ENCODE measurements around the gene TEX52.
A peak's percentile ranks its signal among the peaks of the same experiment; 100 is the strongest.

The TEX52 gene

GRCh38 chr12:2857021-2857431 is at the start of gene TEX52:
TSS of gene TEX52 (minus strand) at chr12:2857039. CDS start at chr12:2857026, 13 bp downstream.
- no peaks in the 10 kb centered on the region for H3K27me3 ChIP-seq
- peak within 1 kb of the TSS in 3 of 11 experiments; percentile 5 to 24 (median 10); a peak in 1 of 22 replicates for H3K9ac ChIP-seq
- no peak for TF ChIP-seq Cebpa-rat (IDR thresholded peaks at IDR 0.05)
- H3K4me1 ChIP-seq: peaks cover 0 to 27% (median 19%) of the 10 kb centered on the region in 10 experiments; a peak in 16 of 20 replicates
- H4K20me1 ChIP-seq: peaks cover 0 to 40% (median 24%) of the 10 kb centered on the region in 11 experiments; a peak in 14 of 22 replicates
- H3K4me3 ChIP-seq: no peak within 1 kb of the TSS
- H3K4me2 ChIP-seq: peak within 1 kb of the TSS in 5 of 11 experiments; percentile 14 to 39 (median 18); a peak in 5 of 22 replicates
- no peak within 1 kb of the TSS for H3K27ac ChIP-seq
- H3K36me3 ChIP-seq: peaks cover 31 to 60% (median 54%) of the 10 kb centered on the region in 11 experiments
- H3K9me3 ChIP-seq (replicated peaks in 1 of 11): no peaks in the 10 kb centered on the region

- peak overlapping the region in 4 of 11 experiments; percentile 2 to 32 (median 16); a peak in 6 of 22 replicates for H3K4me2 ChIP-seq
- H4K20me1 ChIP-seq: peaks cover 0 to 18% (median 0%) of the 10 kb centered on the region in 11 experiments; a peak in 5 of 22 replicates
- no peaks in the 10 kb centered on the region for H3K27me3 ChIP-seq
- H3K36me3 ChIP-seq: peaks cover 0 to 12% (median 1%) of the 10 kb centered on the region in 11 experiments; a peak in 10 of 22 replicates
- no peak for TF ChIP-seq Cebpa-rat (IDR thresholded peaks at IDR 0.05)
- H3K9ac ChIP-seq: no peak overlapping the region
- no peaks in the 10 kb centered on the region for H3K9me3 ChIP-seq (replicated peaks in 1 of 11)
- peaks cover 0 to 11% (median 8%) of the 10 kb centered on the region in 10 experiments; a peak in 10 of 20 replicates for H3K4me1 ChIP-seq
- H3K27ac ChIP-seq: no peak overlapping the region
- no peak overlapping the region for H3K4me3 ChIP-seq
Measured at GRCh38 chr12:2904260-2904659, 47.4 kb upstream of the TEX52 start.

GRCh38 chr12:2902272-2902880 is 45.5 kb upstream of the TEX52 start:
- Histone ChIP-seq H3K4me3 (no peak overlapping the region), H3K4me1 (peaks cover 0 to 11% (median 8%) of the 10 kb centered on the region in 10 experiments; a peak in 10 of 20 replicates), H3K36me3 (peaks cover 0 to 5% (median 0%) of the 10 kb centered on the region in 11 experiments; a peak in 2 of 22 replicates), H3K27ac (no peak overlapping the region), H3K4me2 (no peak overlapping the region), H3K9ac (no peak overlapping the region), H3K9me3 (replicated peaks in 1 of 11) (no peaks in the 10 kb centered on the region), H3K27me3 (no peaks in the 10 kb centered on the region), H4K20me1 (peaks cover 0 to 18% (median 0%) of the 10 kb centered on the region in 11 experiments; a peak in 5 of 22 replicates)
- no peak for TF ChIP-seq Cebpa-rat (IDR thresholded peaks at IDR 0.05)

GRCh38 chr12:2900642-2901041 is 43.8 kb upstream of the TEX52 start:
- no peak for TF ChIP-seq Cebpa-rat (IDR thresholded peaks at IDR 0.05)
- peaks cover 0 to 11% (median 8%) of the 10 kb centered on the region in 10 experiments; a peak in 10 of 20 replicates for H3K4me1 ChIP-seq
- H3K4me3 ChIP-seq: no peak overlapping the region
- no peaks in the 10 kb centered on the region for H3K27me3 ChIP-seq
- no peak overlapping the region for H3K9ac ChIP-seq
- no peak overlapping the region for H3K27ac ChIP-seq
- H3K36me3 ChIP-seq: peaks cover 0 to 8% (median 0%) of the 10 kb centered on the region in 11 experiments; a peak in 3 of 22 replicates
- H3K4me2 ChIP-seq: no peak overlapping the region
- peaks cover 0 to 18% (median 0%) of the 10 kb centered on the region in 11 experiments; a peak in 4 of 22 replicates for H4K20me1 ChIP-seq
- H3K9me3 ChIP-seq (replicated peaks in 1 of 11): no peaks in the 10 kb centered on the region

- no peak for TF ChIP-seq Cebpa-rat (IDR thresholded peaks at IDR 0.05)
- no peak overlapping the region for H3K4me3 ChIP-seq
- H3K9ac ChIP-seq: no peak overlapping the region
- no peak overlapping the region for H3K4me2 ChIP-seq
- no peak overlapping the region for H3K27ac ChIP-seq
- peaks cover 0 to 8% (median 0%) of the 10 kb centered on the region in 11 experiments; a peak in 3 of 22 replicates for H3K36me3 ChIP-seq
- H3K4me1 ChIP-seq: peaks cover 0 to 9% (median 7%) of the 10 kb centered on the region in 10 experiments; a peak in 14 of 20 replicates
- H4K20me1 ChIP-seq: peaks cover 0 to 17% (median 0%) of the 10 kb centered on the region in 11 experiments; a peak in 4 of 22 replicates
- H3K9me3 ChIP-seq (replicated peaks in 1 of 11): no peaks in the 10 kb centered on the region
- no peaks in the 10 kb centered on the region for H3K27me3 ChIP-seq
Measured at GRCh38 chr12:2897418-2897817, 40.6 kb upstream of the TEX52 start.

GRCh38 chr12:2895511-2895910 is 38.7 kb upstream of the TEX52 start:
- Histone ChIP-seq H4K20me1 (peaks cover 0 to 8% (median 0%) of the 10 kb centered on the region in 11 experiments; a peak in 4 of 22 replicates), H3K4me1 (peaks cover 9 to 20% (median 18%) of the 10 kb centered on the region in 10 experiments), H3K27ac (no peak overlapping the region), H3K4me3 (no peak overlapping the region), H3K36me3 (peaks cover 0 to 8% (median 0%) of the 10 kb centered on the region in 11 experiments; a peak in 3 of 22 replicates), H3K27me3 (no peaks in the 10 kb centered on the region), H3K9me3 (replicated peaks in 1 of 11) (no peaks in the 10 kb centered on the region), H3K4me2 (no peak overlapping the region), H3K9ac (no peak overlapping the region)
- TF ChIP-seq Cebpa-rat (IDR thresholded peaks at IDR 0.05): no peak

GRCh38 chr12:2895051-2895451 is 38.2 kb upstream of the TEX52 start:
- Histone ChIP-seq H3K4me3 (no peak overlapping the region), H3K36me3 (peaks cover 0 to 8% (median 0%) of the 10 kb centered on the region in 11 experiments; a peak in 3 of 22 replicates), H3K4me2 (no peak overlapping the region), H3K9ac (no peak overlapping the region), H3K27me3 (no peaks in the 10 kb centered on the region), H3K9me3 (replicated peaks in 1 of 11) (no peaks in the 10 kb centered on the region), H3K27ac (no peak overlapping the region), H3K4me1 (peaks cover 13 to 23% (median 22%) of the 10 kb centered on the region in 10 experiments), H4K20me1 (peaks cover 0 to 7% (median 0%) of the 10 kb centered on the region in 11 experiments; a peak in 2 of 22 replicates)
- TF ChIP-seq Cebpa-rat (IDR thresholded peaks at IDR 0.05): no peak

- H3K27ac ChIP-seq: no peak overlapping the region
Measured at GRCh38 chr12:2893007-2893406, 36.2 kb upstream of the TEX52 start.

GRCh38 chr12:2892246-2892645 is 35.4 kb upstream of the TEX52 start:
- Histone ChIP-seq H3K4me2 (peak overlapping the region; percentile 79 to 94 (median 89); a peak in 20 of 22 replicates), H3K9ac (peak overlapping the region in 1 of 11 experiments; percentile 86; a peak in 2 of 22 replicates), H3K4me1 (peaks cover 17 to 27% (median 25%) of the 10 kb centered on the region in 10 experiments), H3K27ac (no peak overlapping the region), H3K9me3 (replicated peaks in 1 of 11) (no peaks in the 10 kb centered on the region), H3K4me3 (peak overlapping the region in 2 of 10 experiments; percentile 81 to 90; a peak in 3 of 20 replicates), H3K36me3 (peaks cover 15 to 30% (median 23%) of the 10 kb centered on the region in 11 experiments; a peak in 21 of 22 replicates), H3K27me3 (no peaks in the 10 kb centered on the region), H4K20me1 (peaks cover 0 to 12% (median 0%) of the 10 kb centered on the region in 11 experiments; a peak in 3 of 22 replicates)
- no peak for TF ChIP-seq Cebpa-rat (IDR thresholded peaks at IDR 0.05)

More at GRCh38 chr12:2893007-2893406, 36.2 kb upstream of the TEX52 start:
- no peak overlapping the region for H3K9ac ChIP-seq
- peaks cover 7 to 26% (median 15%) of the 10 kb centered on the region in 11 experiments; a peak in 20 of 22 replicates for H3K36me3 ChIP-seq
- H4K20me1 ChIP-seq: peaks cover 0 to 7% (median 0%) of the 10 kb centered on the region in 11 experiments; a peak in 3 of 22 replicates
- H3K4me1 ChIP-seq: peaks cover 17 to 27% (median 25%) of the 10 kb centered on the region in 10 experiments
- no peak for TF ChIP-seq Cebpa-rat (IDR thresholded peaks at IDR 0.05)
- H3K4me2 ChIP-seq: peak overlapping the region in 5 of 11 experiments; percentile 8 to 94 (median 88); a peak in 5 of 22 replicates
- no peaks in the 10 kb centered on the region for H3K27me3 ChIP-seq
- no peaks in the 10 kb centered on the region for H3K9me3 ChIP-seq (replicated peaks in 1 of 11)
- no peak overlapping the region for H3K4me3 ChIP-seq

All from BLaER1 treated with 17β-estradiol and CSF1 and Interleukin-3, amounts not matched to agents 10 nM and 100 nM (cell line).